Erythroblast (primary cell): Measurements from ENCODE around the gene BCL7A.

ENCODE experiments used
- GATA1 ChIP-seq: IDR thresholded peaks from 2 replicates; pipeline ENCODE4 v1.6.1; 2011; ENCODE audit warnings: low read depth, mild to moderate bottlenecking, control low read depth, low read length, moderate library complexity
- POLR2A ChIP-seq: IDR thresholded peaks from 2 replicates; pipeline ENCODE4 v1.6.1; 2011; ENCODE audit warnings: mild to moderate bottlenecking, low read length

- no peak for TF ChIP-seq POLR2A
- TF ChIP-seq GATA1, result no peak
Observed at GRCh38 chr12:121990114-121990647, 31.5 kb upstream of the BCL7A start.
